Measurements from ENCODE around the gene ITPRID1. TPM values are rescaled to one million over a fixed set of nuclear protein-coding genes. Genes with fewer than 3 reads are reported as not detected.

ITPRID1 gene
- total and polyA plus RNA-seq, 7 donors = 0.60 to 0.71 TPM; not detected in 5

- H3K4me1 ChIP-seq = no peaks in the 10 kb centered on the region
- intact Hi-C loops (cut with DNase I) = no loop called here
- H3K27me3 ChIP-seq = no peaks in the 10 kb centered on the region
- no peak overlapping the region for H3K4me3 ChIP-seq
- H3K27ac ChIP-seq = no peak overlapping the region
- no peaks in the 10 kb centered on the region for H3K9me3 ChIP-seq
- TF ChIP-seq CTCF (IDR thresholded peaks at IDR 0.05) = no peak
- TF ChIP-seq EP300 (IDR thresholded peaks at IDR 0.05) = no peak
- TF ChIP-seq POLR2A (IDR thresholded peaks at IDR 0.05) = no peak
- TF ChIP-seq POLR2AphosphoS5 (IDR thresholded peaks at IDR 0.05) = no peak
- no peaks in the 10 kb centered on the region for H3K36me3 ChIP-seq
- DNase-seq = no peak
- WGBS, 2 donors = 75 to 87% methylated on average over 12 of the region's 12 CpGs
Observed at GRCh38 chr7:31679574-31680305, 165.8 kb downstream of the ITPRID1 start.

GRCh38 chr7:31683445-31684225 is 169.7 kb downstream of the ITPRID1 start:
- no peaks in the 10 kb centered on the region for H3K36me3 ChIP-seq
- intact Hi-C loops (cut with DNase I) = no loop called here
- no peak overlapping the region for H3K27ac ChIP-seq
- no peak for TF ChIP-seq EP300 (IDR thresholded peaks at IDR 0.05)
- no peak for TF ChIP-seq CTCF (IDR thresholded peaks at IDR 0.05)
- no peak for TF ChIP-seq POLR2A (IDR thresholded peaks at IDR 0.05)
- no peak for TF ChIP-seq POLR2AphosphoS5 (IDR thresholded peaks at IDR 0.05)
- no peak overlapping the region for H3K4me3 ChIP-seq
- WGBS, 2 donors = 57 to 61% methylated on average over 5 of the region's 5 CpGs
- DNase-seq = no peak
- no peaks in the 10 kb centered on the region for H3K4me1 ChIP-seq
- H3K9me3 ChIP-seq = no peaks in the 10 kb centered on the region
- no peaks in the 10 kb centered on the region for H3K27me3 ChIP-seq

- TF ChIP-seq POLR2AphosphoS5 (IDR thresholded peaks at IDR 0.05) (no peak), POLR2A (IDR thresholded peaks at IDR 0.05) (no peak), EP300 (IDR thresholded peaks at IDR 0.05) (no peak), CTCF (IDR thresholded peaks at IDR 0.05) (no peak)
- no peaks in the 10 kb centered on the region for H3K36me3 ChIP-seq
- no peak within 1 kb of the TSS for H3K4me3 ChIP-seq
- H3K27me3 ChIP-seq = no peaks in the 10 kb centered on the region
- 50 to 55% methylated on average over 14 of the region's 14 CpGs for WGBS, 2 donors
- intact Hi-C loops (cut with DNase I) = no loop called here
- H3K27ac ChIP-seq = no peak within 1 kb of the TSS
- H3K4me1 ChIP-seq = no peaks in the 10 kb centered on the region
- H3K9me3 ChIP-seq = no peaks in the 10 kb centered on the region
- no peak for DNase-seq
Observed at GRCh38 chr7:31687024-31687748, 173.3 kb downstream of the ITPRID1 start, which contains the start of gene PPP1R17. Gene PPP1R17 (plus strand): TSS chr7:31687215. CDS start chr7:31692442, 5,227 bp downstream.

- H3K4me1 ChIP-seq = no peaks in the 10 kb centered on the region
- 64 to 81% methylated on average over 3 of the region's 3 CpGs for WGBS, 2 donors
- TF ChIP-seq POLR2AphosphoS5 (IDR thresholded peaks at IDR 0.05) (no peak), EP300 (IDR thresholded peaks at IDR 0.05) (no peak), CTCF (IDR thresholded peaks at IDR 0.05) (no peak), POLR2A (IDR thresholded peaks at IDR 0.05) (no peak)
- H3K36me3 ChIP-seq = no peaks in the 10 kb centered on the region
- DNase-seq = no peak
- intact Hi-C loops (cut with DNase I) = no loop called here
- no peaks in the 10 kb centered on the region for H3K9me3 ChIP-seq
- no peak overlapping the region for H3K4me3 ChIP-seq
- no peak overlapping the region for H3K27ac ChIP-seq
- no peaks in the 10 kb centered on the region for H3K27me3 ChIP-seq
Observed at GRCh38 chr7:31688372-31688771, 174.5 kb downstream of the ITPRID1 start.
